Activated CD8-positive, alpha-beta T cell treated with anti-CD3 and anti-CD28 coated beads for 36 hours (primary cell): Measurements from ENCODE around the gene ANKFY1. TPM values are rescaled to one million over a fixed set of nuclear protein-coding genes. Genes with fewer than 3 reads are reported as not detected.

Experiments used
- ATAC-seq: fragments of 200-7000 bp; cut with Tn5 transposase; one replicate; pipeline ENCODE4 v1.10.0; 2021; ENCODE audit warnings: mild to moderate bottlenecking, moderate library complexity
- CTCF ChIA-PET: fragments of 350-600 bp; sonication (Branson Sonifier 250); formaldehyde crosslinking; loops from one replicate; lab custom pipeline; 2021; ENCODE audit warnings: antibody characterized with exemption; lab: Charles Lee
- POLR2A ChIA-PET: fragments of 350-600 bp; sonication (Branson Sonifier 250); formaldehyde crosslinking; loops from one replicate; lab custom pipeline; 2021; ENCODE audit warnings: antibody characterized with exemption; lab: Charles Lee
- DNase-seq: peaks from one replicate; pipeline ENCODE4 v3.0.0-alpha.2; 2020
- H3K27ac Mint-ChIP-seq: one replicate; pipeline ENCODE4 v1.8.0; 2021; ENCODE audit warnings: mild to moderate bottlenecking, mixed read lengths
- H3K27me3 Mint-ChIP-seq: one replicate; pipeline ENCODE4 v1.8.0; 2021; ENCODE audit warnings: mixed read lengths
- H3K36me3 Mint-ChIP-seq: one replicate; pipeline ENCODE4 v1.8.0; 2021; ENCODE audit warnings: low read depth, mixed read lengths
- H3K4me1 Mint-ChIP-seq: one replicate; pipeline ENCODE4 v1.8.0; 2021; ENCODE audit warnings: low read depth, mixed read lengths
- H3K4me3 Mint-ChIP-seq: one replicate; pipeline ENCODE4 v1.8.0; 2021; ENCODE audit warnings: mild to moderate bottlenecking, moderate library complexity, mixed read lengths
- H3K9me3 Mint-ChIP-seq: one replicate; pipeline ENCODE4 v1.8.0; 2021; ENCODE audit warnings: mixed read lengths
- CTCF ChIP-seq: fragments of 200-600 bp; IDR thresholded peaks from one replicate; pipeline ENCODE4 v1.8.0; 2022; ENCODE audit warnings: antibody characterized with exemption, mild to moderate bottlenecking
- intact Hi-C: fragments of 100-400 bp; cut with micrococcal nuclease; formaldehyde crosslinking; loops from one replicate; pipeline ENCODE4 v1.10.0; 2022
- total RNA-seq, 2 experiments: library from RNA; stranded (reverse); gene quantifications; one replicate each; pipeline ENCODE4 v1.2.3, GENCODE V29; 2021

ANKFY1 gene
- total RNA-seq, 2 experiments from 2014 or later: 46.3 to 46.8 TPM

GRCh38 chr17:4272972-4273368 is 9.2 kb upstream of the ANKFY1 start:
- CTCF ChIA-PET: interaction anchor here (1.0 kb wide), 1 partner anchor 23 kb away, joined by 3 read pairs; no protein-coding TSS in a partner anchor
- no peak for ATAC-seq
- POLR2A ChIA-PET: interaction anchor here (0.6 kb wide), 2 partner anchors 577 to 1037 kb away, joined by 3 read pairs; no protein-coding TSS in a partner anchor
- Mint-ChIP-seq H3K36me3 (peaks cover 8% of the 10 kb centered on the region), H3K27me3 (no peaks in the 10 kb centered on the region), H3K4me3 (no peak overlapping the region), H3K9me3 (no peaks in the 10 kb centered on the region), H3K27ac (peak overlapping the region; percentile 59), H3K4me1 (no peaks in the 10 kb centered on the region)
- intact Hi-C loops: no loop called here
- no peak for DNase-seq
- TF ChIP-seq CTCF: no peak

DNA sequence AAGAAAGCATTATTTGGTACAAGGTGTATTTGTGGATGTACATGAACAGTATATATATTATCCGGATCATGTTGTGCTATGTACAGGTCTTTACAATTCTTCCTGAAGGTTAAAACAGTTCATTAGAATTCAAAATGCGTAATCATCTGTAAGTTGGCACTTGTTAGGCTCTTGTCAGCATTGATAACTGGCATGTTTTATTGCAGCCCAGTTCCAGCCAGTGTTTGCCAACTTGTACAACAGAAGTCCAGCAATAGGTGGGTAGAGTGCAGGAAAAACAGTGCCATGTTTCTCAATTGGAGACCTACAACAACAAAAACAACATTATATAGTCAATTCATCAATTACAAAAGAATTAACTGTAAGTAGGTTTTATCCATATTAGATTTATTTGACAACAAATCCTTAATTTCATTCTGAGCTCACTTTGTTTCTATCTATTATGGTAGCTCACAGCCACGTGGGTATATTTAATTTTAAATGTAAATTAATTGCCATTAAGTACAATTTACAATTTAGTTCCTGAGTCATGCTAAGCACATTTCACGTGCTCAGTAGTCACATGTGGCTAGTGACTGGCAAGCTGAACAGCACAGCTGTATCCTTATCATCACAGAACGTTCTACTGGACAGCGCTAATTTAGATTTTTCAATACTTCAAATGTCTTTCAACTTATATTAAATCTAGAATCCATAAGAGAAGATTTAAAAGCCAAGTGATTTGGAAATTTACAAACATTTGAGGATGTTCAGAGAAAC is 8.6 kb upstream of the ANKFY1 start:
- H3K9me3 Mint-ChIP-seq: no peaks in the 10 kb centered on the region
- H3K36me3 Mint-ChIP-seq: peaks cover 8% of the 10 kb centered on the region
- no peak for TF ChIP-seq CTCF
- POLR2A ChIA-PET: no interaction called here
- ATAC-seq (no peak), DNase-seq (no peak)
- H3K27me3 Mint-ChIP-seq: no peaks in the 10 kb centered on the region
- intact Hi-C loops: no loop called here
- H3K4me3 Mint-ChIP-seq: no peak overlapping the region
- peak overlapping the region; percentile 59 for H3K27ac Mint-ChIP-seq
- no peaks in the 10 kb centered on the region for H3K4me1 Mint-ChIP-seq
- CTCF ChIA-PET: interaction anchor here (1.0 kb wide), 1 partner anchor 22 kb away, joined by 3 read pairs; no protein-coding TSS in a partner anchor

DNA sequence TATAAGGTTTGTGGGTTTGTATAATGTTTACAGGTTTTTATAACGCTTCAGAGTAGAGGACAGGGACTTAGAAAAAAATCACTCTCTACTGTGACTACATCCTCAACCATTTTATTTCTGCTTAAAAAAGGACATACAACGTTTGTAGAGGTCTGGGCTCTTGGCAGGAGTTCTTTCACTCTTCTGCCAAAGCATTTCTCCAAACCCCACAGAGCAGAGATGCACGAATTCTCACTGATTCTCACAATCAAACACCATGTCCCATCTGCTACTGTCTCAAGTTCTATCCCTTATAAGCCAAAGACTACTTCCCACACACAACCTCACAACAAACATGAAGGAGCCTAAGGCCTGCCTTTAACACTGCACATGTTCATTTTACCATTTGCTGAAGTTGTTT is 7.0 kb upstream of the ANKFY1 start:
- TF ChIP-seq CTCF: no peak
- no peaks in the 10 kb centered on the region for H3K4me1 Mint-ChIP-seq
- peak overlapping the region; percentile 1 for H3K27ac Mint-ChIP-seq
- no peak overlapping the region for H3K4me3 Mint-ChIP-seq
- no peaks in the 10 kb centered on the region for H3K27me3 Mint-ChIP-seq
- no peaks in the 10 kb centered on the region for H3K9me3 Mint-ChIP-seq
- H3K36me3 Mint-ChIP-seq: peaks cover 6% of the 10 kb centered on the region
- CTCF ChIA-PET: interaction anchor here (0.6 kb wide), 1 partner anchor 13 kb away, joined by 3 read pairs; no protein-coding TSS in a partner anchor
- POLR2A ChIA-PET: no interaction called here
- no peak for DNase-seq
- ATAC-seq: no peak
- intact Hi-C loops: no loop called here

- ChIA-PET CTCF (no interaction called here), POLR2A (no interaction called here)
Measured at GRCh38 chr17:4269915-4270314, 6.1 kb upstream of the ANKFY1 start.

More at GRCh38 chr17:4269915-4270314, 6.1 kb upstream of the ANKFY1 start:
- DNase-seq: no peak
- no peak for TF ChIP-seq CTCF
- intact Hi-C loops: no loop called here
- Mint-ChIP-seq H3K27ac (no peak overlapping the region), H3K36me3 (peaks cover 6% of the 10 kb centered on the region), H3K27me3 (no peaks in the 10 kb centered on the region), H3K9me3 (no peaks in the 10 kb centered on the region), H3K4me3 (no peak overlapping the region), H3K4me1 (no peaks in the 10 kb centered on the region)
- no peak for ATAC-seq
